ENCODE measurements around the gene MKI67.

Gene MKI67

GRCh38 chr10:128058106-128058749 lies 68.0 kb downstream of the MKI67 start:
- Histone ChIP-seq H3K27me3 (no peaks in the 10 kb centered on the region), H3K4me1 (no peaks in the 10 kb centered on the region), H3K9me3 (no peaks in the 10 kb centered on the region), H3K36me3 (no peaks in the 10 kb centered on the region), H3K4me3 (ENCODE audit: low read depth, low read length) (no peak overlapping the region)
- TF ChIP-seq, protein P1, sequence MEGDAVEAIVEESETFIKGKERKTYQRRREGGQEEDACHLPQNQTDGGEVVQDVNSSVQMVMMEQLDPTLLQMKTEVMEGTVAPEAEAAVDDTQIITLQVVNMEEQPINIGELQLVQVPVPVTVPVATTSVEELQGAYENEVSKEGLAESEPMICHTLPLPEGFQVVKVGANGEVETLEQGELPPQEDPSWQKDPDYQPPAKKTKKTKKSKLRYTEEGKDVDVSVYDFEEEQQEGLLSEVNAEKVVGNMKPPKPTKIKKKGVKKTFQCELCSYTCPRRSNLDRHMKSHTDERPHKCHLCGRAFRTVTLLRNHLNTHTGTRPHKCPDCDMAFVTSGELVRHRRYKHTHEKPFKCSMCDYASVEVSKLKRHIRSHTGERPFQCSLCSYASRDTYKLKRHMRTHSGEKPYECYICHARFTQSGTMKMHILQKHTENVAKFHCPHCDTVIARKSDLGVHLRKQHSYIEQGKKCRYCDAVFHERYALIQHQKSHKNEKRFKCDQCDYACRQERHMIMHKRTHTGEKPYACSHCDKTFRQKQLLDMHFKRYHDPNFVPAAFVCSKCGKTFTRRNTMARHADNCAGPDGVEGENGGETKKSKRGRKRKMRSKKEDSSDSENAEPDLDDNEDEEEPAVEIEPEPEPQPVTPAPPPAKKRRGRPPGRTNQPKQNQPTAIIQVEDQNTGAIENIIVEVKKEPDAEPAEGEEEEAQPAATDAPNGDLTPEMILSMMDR (IDR thresholded peaks at IDR 0.05; ENCODE audit: low read depth, low read length): no peak
- no peak for DNase-seq

DNA sequence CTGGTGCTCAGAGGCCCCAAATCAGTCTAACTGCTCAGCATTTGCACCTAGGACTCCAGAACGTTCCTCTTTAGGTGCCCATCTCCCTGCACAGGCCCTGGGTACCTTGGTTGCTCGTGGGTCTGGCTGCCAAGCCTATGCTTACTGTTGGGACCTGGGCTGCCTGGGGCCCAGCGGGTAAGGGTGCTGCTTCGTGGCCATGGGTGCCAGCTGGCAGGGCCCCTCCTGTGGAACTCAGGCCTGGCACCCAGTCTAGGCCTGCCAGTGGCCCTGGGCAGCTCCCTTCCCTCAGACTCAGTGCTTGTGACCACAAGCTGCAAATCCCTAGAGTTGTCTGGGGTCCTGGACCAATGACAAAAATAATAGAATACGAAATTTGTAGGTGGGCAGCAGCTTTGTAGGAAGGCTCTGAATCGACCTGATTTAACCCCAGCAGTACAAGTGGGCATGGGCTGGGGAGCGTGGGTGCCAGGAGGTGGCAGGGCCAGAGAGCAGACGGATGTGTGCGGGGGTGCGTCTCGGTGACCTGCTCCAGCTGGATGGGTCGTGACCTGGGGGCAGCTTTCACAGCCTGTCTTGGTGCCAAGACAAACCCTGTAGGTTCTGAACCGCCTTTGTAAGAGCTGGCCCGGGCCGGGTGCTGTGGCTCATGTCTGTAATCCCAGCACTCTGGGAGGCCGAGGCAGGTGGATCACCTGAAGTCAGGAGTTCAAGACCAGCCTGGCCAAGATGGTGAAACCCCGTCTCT lies 69.7 kb downstream of the MKI67 start:
- H3K9me3 ChIP-seq: no peaks in the 10 kb centered on the region
- TF ChIP-seq, protein P1 (IDR thresholded peaks at IDR 0.05; ENCODE audit: low read depth, low read length): no peak
- no peaks in the 10 kb centered on the region for H3K36me3 ChIP-seq
- H3K4me1 ChIP-seq: no peaks in the 10 kb centered on the region
- H3K27me3 ChIP-seq: no peaks in the 10 kb centered on the region
- no peak for DNase-seq
- H3K4me3 ChIP-seq (ENCODE audit: low read depth, low read length): no peak overlapping the region

GRCh38 chr10:128055061-128055868 lies 71.0 kb downstream of the MKI67 start:
- TF ChIP-seq, protein P1 (IDR thresholded peaks at IDR 0.05; ENCODE audit: low read depth, low read length): no peak
- Histone ChIP-seq H3K4me3 (ENCODE audit: low read depth, low read length) (no peak overlapping the region), H3K36me3 (no peaks in the 10 kb centered on the region), H3K4me1 (no peaks in the 10 kb centered on the region), H3K9me3 (no peaks in the 10 kb centered on the region), H3K27me3 (no peaks in the 10 kb centered on the region)
- DNase-seq: no peak

DNA sequence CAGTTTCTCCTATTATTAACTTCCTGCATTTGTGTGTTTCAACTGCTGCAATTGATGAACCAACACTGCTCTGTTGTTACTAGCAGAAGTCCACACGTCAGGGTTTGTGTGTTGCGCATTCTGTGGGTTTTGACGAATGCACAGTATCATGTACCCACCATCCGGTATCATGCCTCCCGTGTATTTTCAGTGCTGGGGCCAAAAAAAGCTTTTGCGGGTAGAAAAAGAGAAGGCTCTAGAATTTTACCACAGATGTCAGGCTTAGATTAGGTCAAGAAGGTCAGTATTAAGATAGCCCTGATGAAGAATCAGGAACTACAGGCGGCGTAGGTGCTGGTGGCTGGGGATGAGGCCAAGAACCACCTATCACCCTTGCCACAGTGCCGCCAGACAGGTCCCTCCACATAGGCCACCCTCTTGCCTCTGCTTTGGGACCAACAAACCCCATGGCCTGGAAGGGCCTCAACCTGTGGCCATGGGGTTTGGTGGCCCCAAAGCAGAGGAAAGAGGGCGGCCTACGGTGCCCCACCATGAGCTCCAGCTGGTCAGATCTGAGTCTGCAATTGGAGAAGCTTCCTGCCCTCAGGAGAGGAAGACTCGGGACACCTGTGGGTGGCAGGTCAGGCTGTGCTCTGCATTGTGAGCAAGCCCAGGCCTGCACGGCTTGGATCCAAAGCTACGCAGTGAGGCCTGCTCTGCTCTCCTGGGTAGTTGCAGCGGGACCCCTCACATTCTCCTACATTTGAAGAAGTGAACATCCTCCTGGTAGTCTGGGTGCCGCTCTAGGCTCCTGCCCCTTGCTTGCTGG lies 71.9 kb downstream of the MKI67 start:
- Histone ChIP-seq H3K9me3 (no peaks in the 10 kb centered on the region), H3K27me3 (no peaks in the 10 kb centered on the region), H3K36me3 (no peaks in the 10 kb centered on the region), H3K4me1 (no peaks in the 10 kb centered on the region), H3K4me3 (ENCODE audit: low read depth, low read length) (no peak overlapping the region)
- DNase-seq: no peak
- TF ChIP-seq, protein P1 (IDR thresholded peaks at IDR 0.05; ENCODE audit: low read depth, low read length): no peak

DNA sequence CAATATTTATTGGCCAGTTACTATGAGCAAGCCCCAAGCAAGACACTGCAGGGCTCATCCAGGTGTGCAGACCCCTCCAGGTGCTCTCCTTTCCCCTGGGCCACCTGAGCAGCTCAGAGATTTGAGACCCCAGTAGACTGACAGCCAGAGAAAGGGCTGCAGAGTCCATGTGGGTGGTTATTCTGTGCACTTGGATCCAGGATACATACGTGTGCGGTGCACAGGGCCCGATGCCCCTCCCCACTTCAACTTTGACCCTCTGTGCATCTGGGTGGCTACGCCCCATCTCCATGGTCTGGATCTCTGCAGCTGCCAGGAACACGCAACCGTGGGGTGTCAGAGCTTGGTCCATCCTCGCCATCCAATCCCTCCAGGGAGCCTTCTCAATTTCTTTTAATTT lies 72.9 kb downstream of the MKI67 start:
- no peak overlapping the region for H3K4me3 ChIP-seq (ENCODE audit: low read depth, low read length)
- H3K9me3 ChIP-seq: no peaks in the 10 kb centered on the region
- TF ChIP-seq, protein P1 (IDR thresholded peaks at IDR 0.05; ENCODE audit: low read depth, low read length): no peak
- no peaks in the 10 kb centered on the region for H3K27me3 ChIP-seq
- DNase-seq: no peak
- no peaks in the 10 kb centered on the region for H3K36me3 ChIP-seq
- no peaks in the 10 kb centered on the region for H3K4me1 ChIP-seq

All from BE2C (cell line).